ENCODE results near the gene LSS. TPM values are rescaled to one million over a fixed set of nuclear protein-coding genes. Genes with fewer than 3 reads are reported as not detected.

Gene LSS
- total RNA-seq, 1 experiment from 2014 or later, result 101 TPM

GRCh38 chr21:46163380-46163779 lies 65.2 kb downstream of the LSS start (continued):
- TF ChIP-seq PREB (CRISPR knock-in tag; IDR thresholded peaks at IDR 0.05; ENCODE audit: borderline replicate concordance) (no peak), GTF2I (CRISPR knock-in tag; conservative IDR thresholded peaks at IDR 0.05) (no peak), ETV6 (CRISPR knock-in tag; IDR thresholded peaks at IDR 0.05) (no peak), USF2 (CRISPR knock-in tag; IDR thresholded peaks at IDR 0.05) (no peak)

- no peaks in the 10 kb centered on the region for H3K27me3 Mint-ChIP-seq (ENCODE audit: low read depth)
- ATAC-seq (no peak), DNase-seq (ENCODE audit: low spot score) (no peak)
- POLR2A ChIA-PET, result interaction anchor here (1.2 kb wide), 1 partner anchor 9 kb away, joined by 11 read pairs; no protein-coding TSS in a partner anchor
- no peaks in the 10 kb centered on the region for H3K4me1 Mint-ChIP-seq
- no peak overlapping the region for H3K4me3 Mint-ChIP-seq
- TF ChIP-seq IRF2 (CRISPR knock-in tag; IDR thresholded peaks at IDR 0.05; ENCODE audit: borderline replicate concordance, low read depth) (no peak), FOXP4 (CRISPR knock-in tag; IDR thresholded peaks at IDR 0.05) (no peak), ZNF396 (CRISPR knock-in tag; IDR thresholded peaks at IDR 0.05; ENCODE audit: borderline replicate concordance) (no peak), PREB (CRISPR knock-in tag; IDR thresholded peaks at IDR 0.05; ENCODE audit: borderline replicate concordance) (no peak), ZBTB43 (CRISPR knock-in tag; IDR thresholded peaks at IDR 0.05) (no peak), CREB1 (CRISPR knock-in tag; IDR thresholded peaks at IDR 0.05) (no peak)
- CTCF ChIA-PET, result interaction anchor here (0.6 to 1.8 kb wide), 4 partner anchors 9 to 241 kb away, joined by 3 to 8 read pairs (median 4); no protein-coding TSS in a partner anchor
- H3K36me3 Mint-ChIP-seq, result peaks cover 30% of the 10 kb centered on the region
- peaks cover 7% of the 10 kb centered on the region; the same call in 1 of the 2 replicates for H3K9me3 Mint-ChIP-seq
- no peak overlapping the region for H3K27ac Mint-ChIP-seq
Observed at GRCh38 chr21:46161633-46162592, 66.7 kb downstream of the LSS start.

GRCh38 chr21:46160907-46161632 lies 67.5 kb downstream of the LSS start:
- no peak for ATAC-seq
- ChIA-PET POLR2A (no interaction called here), CTCF (interaction anchor here (0.6 to 1.8 kb wide), 4 partner anchors 8 to 240 kb away, joined by 3 to 8 read pairs (median 4); no protein-coding TSS in a partner anchor)
- H3K36me3 Mint-ChIP-seq, result peaks cover 30% of the 10 kb centered on the region
- peaks cover 7% of the 10 kb centered on the region; the same call in 1 of the 2 replicates for H3K9me3 Mint-ChIP-seq
- H3K27ac Mint-ChIP-seq, result no peak overlapping the region
- H3K27me3 Mint-ChIP-seq (ENCODE audit: low read depth), result no peaks in the 10 kb centered on the region
- no peak for DNase-seq (ENCODE audit: low spot score)
- H3K4me1 Mint-ChIP-seq, result no peaks in the 10 kb centered on the region
- no peak overlapping the region for H3K4me3 Mint-ChIP-seq
- TF ChIP-seq ERG (CRISPR knock-in tag; IDR thresholded peaks at IDR 0.05), result no peak
- TF ChIP-seq CREM (CRISPR knock-in tag; IDR thresholded peaks at IDR 0.05), result no peak
- TF ChIP-seq USF1 (CRISPR knock-in tag; IDR thresholded peaks at IDR 0.05), result no peak
- no peak for TF ChIP-seq GRHL2 (CRISPR knock-in tag; IDR thresholded peaks at IDR 0.05; ENCODE audit: insufficient replicate concordance, severe bottlenecking)
- no peak for TF ChIP-seq ETV6 (CRISPR knock-in tag; IDR thresholded peaks at IDR 0.05)
- no peak for TF ChIP-seq E2F4 (CRISPR knock-in tag; IDR thresholded peaks at IDR 0.05; ENCODE audit: borderline replicate concordance, low read depth)
- no peak for TF ChIP-seq ZNF232 (CRISPR knock-in tag; IDR thresholded peaks at IDR 0.05)
- TF ChIP-seq ZBTB43 (CRISPR knock-in tag; IDR thresholded peaks at IDR 0.05), result no peak

Measured in WTC11 (cell line).